ENCODE results near the gene KDM6A. TPM values are rescaled to one million over a fixed set of nuclear protein-coding genes. Genes with fewer than 3 reads are reported as not detected.
"Not testable (repeated sequence)": the region's sequence is repeated elsewhere in the genome, so short reads cannot be mapped to it uniquely, and the experiment has no call there.

The KDM6A gene
- total RNA-seq, 1 experiment from 2014 or later, result 48.2 TPM

- H4K20me1 ChIP-seq (ENCODE audit: insufficient read depth, low read depth, low read length); H3K9me3 ChIP-seq (ENCODE audit: low read length); H3K4me3 ChIP-seq (ENCODE audit: low read length); H3K4me2 ChIP-seq (ENCODE audit: low read depth, low read length, poor library complexity, severe bottlenecking); H3K4me1 ChIP-seq (ENCODE audit: low read length); H3K9me2 ChIP-seq (replicated peaks; ENCODE audit: insufficient read depth, low read length); H3K27ac ChIP-seq (ENCODE audit: low read length); H3K79me2 ChIP-seq (ENCODE audit: low read length); DNase-seq; H3K27me3 ChIP-seq (ENCODE audit: low read length); H2AFZ ChIP-seq (ENCODE audit: low read length); H3K9ac ChIP-seq (ENCODE audit: low read length); H3K36me3 ChIP-seq (ENCODE audit: insufficient read depth, low read length): not testable (repeated sequence)
These were observed 22.1 kb upstream of the KDM6A start for GRCh38 chrX:44850891-44851290.

GRCh38 chrX:44871114-44871645 is 1.8 kb upstream of the KDM6A start:
- peaks cover 25% of the 10 kb centered on the region for H3K4me1 ChIP-seq (ENCODE audit: low read length)
- no peaks in the 10 kb centered on the region for H3K9me3 ChIP-seq (ENCODE audit: low read length)
- H3K9me2 ChIP-seq (replicated peaks; ENCODE audit: insufficient read depth, low read length), result no peaks in the 10 kb centered on the region
- H3K27me3 ChIP-seq (ENCODE audit: low read length), result no peaks in the 10 kb centered on the region
- peaks cover 8% of the 10 kb centered on the region; the same call in 1 of the 2 replicates for H3K36me3 ChIP-seq (ENCODE audit: insufficient read depth, low read length)
- H4K20me1 ChIP-seq (ENCODE audit: insufficient read depth, low read depth, low read length), result no peaks in the 10 kb centered on the region
- H3K27ac ChIP-seq (ENCODE audit: low read length), result no peak overlapping the region
- H3K79me2 ChIP-seq (ENCODE audit: low read length), result peaks cover 44% of the 10 kb centered on the region
- H3K9ac ChIP-seq (ENCODE audit: low read length), result peak overlapping the region; percentile 87
- H2AFZ ChIP-seq (ENCODE audit: low read length), result 0 out of 2 replicates have a peak overlapping the region, but pooled peaks have one; percentile 59
- no peak for DNase-seq
- peak overlapping the region; percentile 95 for H3K4me2 ChIP-seq (ENCODE audit: low read depth, low read length, poor library complexity, severe bottlenecking)
- peak overlapping the region; percentile 97 for H3K4me3 ChIP-seq (ENCODE audit: low read length)

- H3K9me2 ChIP-seq (replicated peaks; ENCODE audit: insufficient read depth, low read length), result no peaks in the 10 kb centered on the region
- H3K27ac ChIP-seq (ENCODE audit: low read length), result peak overlapping the region; percentile 64
- peaks cover 54% of the 10 kb centered on the region for H3K79me2 ChIP-seq (ENCODE audit: low read length)
- H4K20me1 ChIP-seq (ENCODE audit: insufficient read depth, low read depth, low read length), result no peaks in the 10 kb centered on the region
- DNase-seq, result peak; percentile 75
- peak overlapping the region; percentile 87 for H3K9ac ChIP-seq (ENCODE audit: low read length)
- peaks cover 14% of the 10 kb centered on the region for H3K36me3 ChIP-seq (ENCODE audit: insufficient read depth, low read length)
- no peaks in the 10 kb centered on the region for H3K27me3 ChIP-seq (ENCODE audit: low read length)
- H3K4me3 ChIP-seq (ENCODE audit: low read length), result peak overlapping the region; percentile 97
- H3K4me2 ChIP-seq (ENCODE audit: low read depth, low read length, poor library complexity, severe bottlenecking), result peak overlapping the region; percentile 95
- H3K4me1 ChIP-seq (ENCODE audit: low read length), result peaks cover 25% of the 10 kb centered on the region
- H3K9me3 ChIP-seq (ENCODE audit: low read length), result no peaks in the 10 kb centered on the region
- H2AFZ ChIP-seq (ENCODE audit: low read length), result peak overlapping the region; percentile 59
These were observed 812 bp upstream of the KDM6A start for GRCh38 chrX:44871931-44872820.

- peaks cover 17% of the 10 kb centered on the region for H3K36me3 ChIP-seq (ENCODE audit: insufficient read depth, low read length)
These were observed 658 bp downstream of the KDM6A start for GRCh38 chrX:44873415-44874276.

GRCh38 chrX:44874420-44875184 is 1.6 kb downstream of the KDM6A start:
- Histone ChIP-seq H3K4me2 (ENCODE audit: low read depth, low read length, poor library complexity, severe bottlenecking) (peak overlapping the region; percentile 85), H3K4me3 (ENCODE audit: low read length) (peak overlapping the region; percentile 75), H3K79me2 (ENCODE audit: low read length) (peaks cover 79% of the 10 kb centered on the region), H3K9me2 (replicated peaks; ENCODE audit: insufficient read depth, low read length) (no peaks in the 10 kb centered on the region), H3K27me3 (ENCODE audit: low read length) (no peaks in the 10 kb centered on the region), H4K20me1 (ENCODE audit: insufficient read depth, low read depth, low read length) (peaks cover 7% of the 10 kb centered on the region; the same call in 1 of the 2 replicates), H3K9ac (ENCODE audit: low read length) (peak overlapping the region; percentile 85), H3K9me3 (ENCODE audit: low read length) (no peaks in the 10 kb centered on the region), H2AFZ (ENCODE audit: low read length) (peak overlapping the region; percentile 43), H3K4me1 (ENCODE audit: low read length) (peaks cover 29% of the 10 kb centered on the region), H3K27ac (ENCODE audit: low read length) (peak overlapping the region; percentile 69), H3K36me3 (ENCODE audit: insufficient read depth, low read length) (peaks cover 17% of the 10 kb centered on the region)
- peak; percentile 73 for DNase-seq

More at GRCh38 chrX:44873415-44874276, 658 bp downstream of the KDM6A start:
- H3K9ac ChIP-seq (ENCODE audit: low read length), result peak overlapping the region; percentile 85
- H3K79me2 ChIP-seq (ENCODE audit: low read length), result peaks cover 69% of the 10 kb centered on the region
- no peaks in the 10 kb centered on the region for H3K27me3 ChIP-seq (ENCODE audit: low read length)
- peak overlapping the region; percentile 69 for H3K27ac ChIP-seq (ENCODE audit: low read length)
- peak overlapping the region; percentile 75 for H3K4me3 ChIP-seq (ENCODE audit: low read length)
- no peaks in the 10 kb centered on the region for H3K9me2 ChIP-seq (replicated peaks; ENCODE audit: insufficient read depth, low read length)
- H3K9me3 ChIP-seq (ENCODE audit: low read length), result no peaks in the 10 kb centered on the region
- peaks cover 3% of the 10 kb centered on the region; the same call in 1 of the 2 replicates for H4K20me1 ChIP-seq (ENCODE audit: insufficient read depth, low read depth, low read length)
- peak overlapping the region; percentile 85 for H3K4me2 ChIP-seq (ENCODE audit: low read depth, low read length, poor library complexity, severe bottlenecking)
- H3K4me1 ChIP-seq (ENCODE audit: low read length), result peaks cover 29% of the 10 kb centered on the region
- DNase-seq, result peak; percentile 80
- peak overlapping the region; percentile 43 for H2AFZ ChIP-seq (ENCODE audit: low read length)

- peaks cover 7% of the 10 kb centered on the region; the same call in 1 of the 2 replicates for H4K20me1 ChIP-seq (ENCODE audit: insufficient read depth, low read depth, low read length)
These were observed 2.1 kb downstream of the KDM6A start for GRCh38 chrX:44875185-44875489.

GRCh38 chrX:44876086-44876485 is 3.1 kb downstream of the KDM6A start:
- H3K79me2 ChIP-seq (ENCODE audit: low read length), result peaks cover 92% of the 10 kb centered on the region
- DNase-seq, result no peak
- H3K4me2 ChIP-seq (ENCODE audit: low read depth, low read length, poor library complexity, severe bottlenecking), result peak overlapping the region; percentile 85
- peaks cover 7% of the 10 kb centered on the region; the same call in 1 of the 2 replicates for H4K20me1 ChIP-seq (ENCODE audit: insufficient read depth, low read depth, low read length)
- H3K27me3 ChIP-seq (ENCODE audit: low read length), result no peaks in the 10 kb centered on the region
- no peak overlapping the region for H3K9ac ChIP-seq (ENCODE audit: low read length)
- peaks cover 28% of the 10 kb centered on the region for H3K4me1 ChIP-seq (ENCODE audit: low read length)
- H2AFZ ChIP-seq (ENCODE audit: low read length), result no peak overlapping the region
- H3K36me3 ChIP-seq (ENCODE audit: insufficient read depth, low read length), result peaks cover 17% of the 10 kb centered on the region
- no peak overlapping the region for H3K27ac ChIP-seq (ENCODE audit: low read length)
- no peaks in the 10 kb centered on the region for H3K9me3 ChIP-seq (ENCODE audit: low read length)
- H3K4me3 ChIP-seq (ENCODE audit: low read length), result peak overlapping the region; percentile 13; the same call in 1 of the 2 replicates
- no peaks in the 10 kb centered on the region for H3K9me2 ChIP-seq (replicated peaks; ENCODE audit: insufficient read depth, low read length)

More at GRCh38 chrX:44875185-44875489, 2.1 kb downstream of the KDM6A start:
- peak overlapping the region; percentile 85 for H3K9ac ChIP-seq (ENCODE audit: low read length)
- no peaks in the 10 kb centered on the region for H3K27me3 ChIP-seq (ENCODE audit: low read length)
- H3K4me3 ChIP-seq (ENCODE audit: low read length), result peak overlapping the region; percentile 75
- H3K27ac ChIP-seq (ENCODE audit: low read length), result peak overlapping the region; percentile 69
- no peak for DNase-seq
- peak overlapping the region; percentile 85 for H3K4me2 ChIP-seq (ENCODE audit: low read depth, low read length, poor library complexity, severe bottlenecking)
- no peaks in the 10 kb centered on the region for H3K9me3 ChIP-seq (ENCODE audit: low read length)
- H3K36me3 ChIP-seq (ENCODE audit: insufficient read depth, low read length), result peaks cover 17% of the 10 kb centered on the region
- peaks cover 29% of the 10 kb centered on the region for H3K4me1 ChIP-seq (ENCODE audit: low read length)
- no peaks in the 10 kb centered on the region for H3K9me2 ChIP-seq (replicated peaks; ENCODE audit: insufficient read depth, low read length)
- peak overlapping the region; percentile 12; the same call in 1 of the 2 replicates for H2AFZ ChIP-seq (ENCODE audit: low read length)
- H3K79me2 ChIP-seq (ENCODE audit: low read length), result peaks cover 84% of the 10 kb centered on the region
